Mesenchymal stem cell (in vitro differentiated cells and primary cell): Measurements from ENCODE around the gene EIF4H.
A peak's percentile ranks its signal among the peaks of the same experiment; 100 is the strongest.

Experiments used
- DNase-seq: peaks from one replicate; pipeline ENCODE4 v3.0.0-alpha.2; 2013
- H2AFZ ChIP-seq: one replicate; pipeline ENCODE4 v1.6.1; 2013; ENCODE audit warnings: low read depth, mild to moderate bottlenecking, control low read depth, inconsistent platforms, low read length, moderate library complexity
- H2AK5ac ChIP-seq: 2 replicates; pipeline ENCODE4 v1.6.1; 2013; ENCODE audit warnings: low read length, moderate library complexity, mild to moderate bottlenecking, inconsistent platforms; ENCODE audit not compliant: severe bottlenecking
- H2BK120ac ChIP-seq: one replicate; pipeline ENCODE4 v1.6.1; 2013; ENCODE audit warnings: low read depth, mild to moderate bottlenecking, inconsistent platforms, low read length, moderate library complexity
- H2BK12ac ChIP-seq, 2 experiments: one replicate each; pipeline ENCODE4 v1.6.1; 2013; ENCODE audit warnings: inconsistent platforms in 2 of 2, low read length in 2 of 2, mild to moderate bottlenecking in 2 of 2, moderate library complexity in 2 of 2, control low read depth in 1 of 2
- H2BK15ac ChIP-seq: one replicate; pipeline ENCODE4 v1.6.1; 2013; ENCODE audit warnings: mild to moderate bottlenecking, low read depth, inconsistent platforms; ENCODE audit not compliant: poor library complexity, severe bottlenecking
- H2BK5ac ChIP-seq: 2 replicates; pipeline ENCODE4 v1.6.1; 2013; ENCODE audit warnings: low read depth, mild to moderate bottlenecking, low read length, control low read depth, inconsistent platforms; ENCODE audit not compliant: poor library complexity, severe bottlenecking
- H3K14ac ChIP-seq, 2 experiments: one replicate each; pipeline ENCODE4 v1.6.1; 2013; ENCODE audit warnings: inconsistent platforms in 2 of 2, low read length in 2 of 2, control low read depth in 1 of 2, mild to moderate bottlenecking in 1 of 2, moderate library complexity in 1 of 2
- H3K18ac ChIP-seq, 2 experiments: one replicate each; pipeline ENCODE4 v1.6.1; 2013; ENCODE audit warnings: inconsistent platforms in 2 of 2, low read length in 2 of 2, control low read depth in 1 of 2, low read depth in 1 of 2, mild to moderate bottlenecking in 1 of 2
- H3K23ac ChIP-seq, 2 experiments: one replicate each; pipeline ENCODE4 v1.6.1; 2013; ENCODE audit warnings: inconsistent platforms in 2 of 2, low read length in 2 of 2, mild to moderate bottlenecking in 2 of 2, moderate library complexity in 2 of 2, control low read depth in 1 of 2
- H3K27ac ChIP-seq: 2 replicates; pipeline ENCODE4 v1.5.1; 2013; ENCODE audit warnings: mild to moderate bottlenecking, moderate library complexity, low read length, control low read depth, inconsistent platforms; ENCODE audit not compliant: poor library complexity, severe bottlenecking
- H3K27me3 ChIP-seq, 2 experiments: 2 replicates each; pipeline versions ENCODE4 v1.6.1 to v1.7.0; 2013; ENCODE audit warnings: low read length in 2 of 2, mild to moderate bottlenecking in 2 of 2, moderate library complexity in 2 of 2, control low read depth in 1 of 2, inconsistent platforms in 1 of 2; ENCODE audit not compliant: control insufficient read depth in 1 of 2, insufficient read depth in 1 of 2
- H3K36me3 ChIP-seq, 2 experiments: 2 replicates each; pipeline versions ENCODE4 v1.6.1 to v1.7.0; 2013; ENCODE audit warnings: low read length in 2 of 2, control low read depth in 1 of 2, inconsistent platforms in 1 of 2, low read depth in 1 of 2, mild to moderate bottlenecking in 1 of 2; ENCODE audit not compliant: insufficient read depth in 2 of 2, control insufficient read depth in 1 of 2
- H3K4ac ChIP-seq, 2 experiments: one replicate each; pipeline ENCODE4 v1.6.1; 2013; ENCODE audit warnings: inconsistent platforms in 2 of 2, low read length in 2 of 2, mild to moderate bottlenecking in 2 of 2, moderate library complexity in 2 of 2, control low read depth in 1 of 2, low read depth in 1 of 2
- H3K4me1 ChIP-seq: 2 replicates; pipeline ENCODE4 v1.6.1; 2013; ENCODE audit warnings: low read depth, low read length, control low read depth; ENCODE audit not compliant: control insufficient read depth, insufficient read depth
- H3K4me2 ChIP-seq: 2 replicates; pipeline ENCODE4 v1.6.1; 2013; ENCODE audit warnings: low read length, mild to moderate bottlenecking, inconsistent platforms; ENCODE audit not compliant: poor library complexity, severe bottlenecking
- H3K4me3 ChIP-seq, 2 experiments: 2 replicates each; pipeline versions ENCODE4 v1.5.1 to v1.7.0; 2013; ENCODE audit warnings: low read length in 2 of 2, mild to moderate bottlenecking in 2 of 2, control low read depth in 1 of 2, low read depth in 1 of 2; ENCODE audit not compliant: insufficient read depth in 1 of 2
- H3K79me1 ChIP-seq: replicated peaks from 2 replicates; pipeline ENCODE4 v1.6.1; 2013; ENCODE audit warnings: mild to moderate bottlenecking, control low read depth, low read length, inconsistent platforms; ENCODE audit not compliant: poor library complexity, severe bottlenecking
- H3K9ac ChIP-seq: 2 replicates; pipeline ENCODE4 v1.7.0; 2013; ENCODE audit warnings: mild to moderate bottlenecking, low read length, moderate library complexity
- H3K9me3 ChIP-seq: 2 replicates; pipeline ENCODE4 v1.7.0; 2013; ENCODE audit warnings: mild to moderate bottlenecking, low read length; ENCODE audit not compliant: control insufficient read depth
- H4K8ac ChIP-seq: one replicate; pipeline ENCODE4 v1.6.1; 2013; ENCODE audit warnings: inconsistent platforms, mild to moderate bottlenecking, low read length, moderate library complexity
- H4K91ac ChIP-seq: one replicate; pipeline ENCODE4 v1.6.1; 2013; ENCODE audit warnings: mild to moderate bottlenecking, low read length, inconsistent platforms
- WGBS: methylation state at CpG from one replicate; pipeline ENCODE4 v1.1.7; 2013; ENCODE audit warnings: mixed read lengths; 5-methylcytosine and 5-hydroxymethylcytosine counted together

EIF4H gene

DNA sequence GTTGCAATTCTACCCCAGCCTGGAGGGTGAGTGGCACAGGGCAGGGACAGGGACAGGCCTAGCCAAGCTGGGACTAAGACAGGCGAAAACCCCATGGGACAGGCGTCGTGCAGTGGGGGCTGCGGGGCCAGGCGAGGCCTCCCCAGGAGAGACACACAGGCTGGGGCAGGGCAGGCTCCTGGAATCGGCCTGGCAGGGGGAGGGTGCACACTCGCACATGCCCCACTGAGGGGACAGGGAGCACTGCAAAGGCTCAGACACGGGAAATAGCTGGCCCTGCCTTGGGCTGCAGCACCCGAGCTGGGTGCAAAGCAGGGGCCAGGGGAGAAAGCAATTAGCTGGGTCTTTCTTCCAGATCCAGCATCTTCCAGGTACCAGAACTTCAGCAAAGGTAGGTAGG lies 46.1 kb downstream of the EIF4H start:
- no peak overlapping the region for H3K4me3 ChIP-seq
- peak overlapping the region in 1 of 2 experiments; percentile 53 for H3K14ac ChIP-seq
- WGBS: 85% methylated on average over 9 of the region's 9 CpGs
- H3K9ac ChIP-seq: no peak overlapping the region
- no peak overlapping the region for H2AK5ac ChIP-seq
- H3K27me3 ChIP-seq: peaks cover 0 to 8% of the 10 kb centered on the region in 2 experiments
- H3K9me3 ChIP-seq: no peaks in the 10 kb centered on the region
- H3K4me2 ChIP-seq: no peak overlapping the region
- H3K23ac ChIP-seq: no peak overlapping the region
- peak overlapping the region; percentile 41 for H4K91ac ChIP-seq
- no peak overlapping the region for H3K4ac ChIP-seq
- DNase-seq: no peak
- H2BK12ac ChIP-seq: peak overlapping the region in 1 of 2 experiments; percentile 6
- no peaks in the 10 kb centered on the region for H3K79me1 ChIP-seq
- H2BK5ac ChIP-seq: no peak overlapping the region
- H3K27ac ChIP-seq: no peak overlapping the region
- H3K18ac ChIP-seq: no peak overlapping the region
- H2BK15ac ChIP-seq: peak overlapping the region; percentile 30
- no peak overlapping the region for H2BK120ac ChIP-seq
- no peak overlapping the region for H2AFZ ChIP-seq
- peaks cover 3% of the 10 kb centered on the region for H3K4me1 ChIP-seq
- no peak overlapping the region for H4K8ac ChIP-seq
- H3K36me3 ChIP-seq: peaks cover 0 to 15% of the 10 kb centered on the region in 2 experiments

DNA sequence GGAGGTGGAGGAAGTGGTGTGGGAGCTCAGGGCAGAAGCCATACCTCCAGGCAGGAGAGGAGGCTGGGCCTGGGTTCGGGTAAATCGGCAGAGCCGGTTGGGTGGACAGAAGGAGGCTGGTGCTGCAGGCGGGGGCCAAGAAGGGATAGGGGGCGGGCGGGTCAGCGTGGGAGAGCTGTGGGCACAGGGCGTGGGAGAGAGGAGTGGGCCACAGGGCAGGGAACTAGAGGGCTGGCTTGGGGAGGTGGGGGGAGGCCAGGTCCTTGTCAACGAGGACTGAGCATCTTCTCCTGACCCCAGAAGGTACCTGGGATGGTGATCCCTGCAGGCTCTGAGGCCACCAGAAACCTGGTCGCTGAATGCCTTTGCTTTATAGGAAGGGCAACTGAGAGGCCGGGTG lies 47.6 kb downstream of the EIF4H start:
- Histone ChIP-seq H4K91ac (no peak overlapping the region), H3K79me1 (no peaks in the 10 kb centered on the region), H2BK15ac (no peak overlapping the region), H3K9me3 (no peaks in the 10 kb centered on the region), H3K27ac (no peak overlapping the region), H2BK5ac (no peak overlapping the region), H3K4me2 (no peak overlapping the region), H3K9ac (no peak overlapping the region), H3K27me3 (no peaks in the 10 kb centered on the region), H3K36me3 (peaks cover 11 to 23% of the 10 kb centered on the region in 2 experiments), H3K23ac (no peak overlapping the region), H2AFZ (no peak overlapping the region), H3K4ac (no peak overlapping the region), H3K18ac (no peak overlapping the region), H2BK120ac (no peak overlapping the region), H2AK5ac (no peak overlapping the region), H3K14ac (no peak overlapping the region), H2BK12ac (no peak overlapping the region), H3K4me1 (peaks cover 3% of the 10 kb centered on the region), H3K4me3 (no peak overlapping the region), H4K8ac (no peak overlapping the region)
- no peak for DNase-seq
- 95% methylated on average over 10 of the region's 11 CpGs for WGBS

DNA sequence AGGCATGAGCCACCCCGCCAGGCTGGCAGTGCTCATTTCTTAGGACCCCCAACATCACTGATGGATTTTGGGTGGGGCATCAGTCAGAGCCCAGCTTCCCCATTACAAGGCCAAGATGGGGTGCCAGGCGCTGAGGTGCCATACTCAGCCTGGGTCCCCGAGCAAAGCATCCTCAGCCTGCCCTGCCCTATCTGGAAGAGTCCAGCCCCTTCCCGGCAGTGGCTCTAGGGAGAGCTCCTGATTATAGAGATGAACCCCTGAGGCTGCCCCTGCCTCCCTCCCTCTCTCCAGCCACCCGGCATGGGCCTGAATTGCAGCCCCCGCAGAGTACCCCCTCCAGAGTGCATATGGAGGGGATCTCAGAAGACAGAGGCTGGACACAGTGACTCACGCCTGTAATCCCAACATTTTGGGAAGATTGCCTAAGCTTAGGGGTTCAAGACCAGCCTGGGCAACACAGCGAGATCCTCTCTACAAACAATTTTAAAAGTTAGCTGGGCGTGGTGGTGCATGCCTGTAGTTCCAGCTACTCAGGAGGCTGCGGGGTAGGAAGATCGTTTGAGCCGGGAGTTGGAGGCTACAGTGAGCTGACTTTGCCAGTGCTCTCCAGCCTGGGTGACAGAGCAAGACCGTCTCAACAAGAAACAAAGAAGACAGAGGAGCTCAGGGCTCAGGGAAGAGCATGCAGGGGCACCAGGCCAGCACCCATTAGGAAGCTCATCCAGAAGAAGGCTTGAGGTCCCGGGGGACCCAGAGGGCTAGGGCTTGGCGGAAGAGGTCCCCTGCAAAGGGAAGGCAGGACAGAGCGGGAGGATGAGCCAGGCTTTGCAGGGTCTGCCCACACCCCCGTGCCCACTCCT lies 48.9 kb downstream of the EIF4H start:
- H2BK5ac ChIP-seq: no peak overlapping the region
- H3K79me1 ChIP-seq: no peaks in the 10 kb centered on the region
- no peak overlapping the region for H3K23ac ChIP-seq
- peak overlapping the region in 1 of 2 experiments; percentile 16 for H2BK12ac ChIP-seq
- H3K9me3 ChIP-seq: no peaks in the 10 kb centered on the region
- no peaks in the 10 kb centered on the region for H3K27me3 ChIP-seq
- peaks cover 11 to 24% of the 10 kb centered on the region in 2 experiments for H3K36me3 ChIP-seq
- no peak overlapping the region for H3K9ac ChIP-seq
- no peak overlapping the region for H2BK15ac ChIP-seq
- H3K4ac ChIP-seq: peak overlapping the region in 1 of 2 experiments; percentile 35
- 93% methylated on average over 17 of the region's 17 CpGs for WGBS
- H3K4me2 ChIP-seq: no peak overlapping the region
- H4K8ac ChIP-seq: no peak overlapping the region
- H3K18ac ChIP-seq: no peak overlapping the region
- no peak overlapping the region for H2AK5ac ChIP-seq
- H3K27ac ChIP-seq: no peak overlapping the region
- H2AFZ ChIP-seq: no peak overlapping the region
- H4K91ac ChIP-seq: no peak overlapping the region
- no peak overlapping the region for H3K4me3 ChIP-seq
- no peak for DNase-seq
- H2BK120ac ChIP-seq: no peak overlapping the region
- peaks cover 3% of the 10 kb centered on the region for H3K4me1 ChIP-seq
- no peak overlapping the region for H3K14ac ChIP-seq

DNA sequence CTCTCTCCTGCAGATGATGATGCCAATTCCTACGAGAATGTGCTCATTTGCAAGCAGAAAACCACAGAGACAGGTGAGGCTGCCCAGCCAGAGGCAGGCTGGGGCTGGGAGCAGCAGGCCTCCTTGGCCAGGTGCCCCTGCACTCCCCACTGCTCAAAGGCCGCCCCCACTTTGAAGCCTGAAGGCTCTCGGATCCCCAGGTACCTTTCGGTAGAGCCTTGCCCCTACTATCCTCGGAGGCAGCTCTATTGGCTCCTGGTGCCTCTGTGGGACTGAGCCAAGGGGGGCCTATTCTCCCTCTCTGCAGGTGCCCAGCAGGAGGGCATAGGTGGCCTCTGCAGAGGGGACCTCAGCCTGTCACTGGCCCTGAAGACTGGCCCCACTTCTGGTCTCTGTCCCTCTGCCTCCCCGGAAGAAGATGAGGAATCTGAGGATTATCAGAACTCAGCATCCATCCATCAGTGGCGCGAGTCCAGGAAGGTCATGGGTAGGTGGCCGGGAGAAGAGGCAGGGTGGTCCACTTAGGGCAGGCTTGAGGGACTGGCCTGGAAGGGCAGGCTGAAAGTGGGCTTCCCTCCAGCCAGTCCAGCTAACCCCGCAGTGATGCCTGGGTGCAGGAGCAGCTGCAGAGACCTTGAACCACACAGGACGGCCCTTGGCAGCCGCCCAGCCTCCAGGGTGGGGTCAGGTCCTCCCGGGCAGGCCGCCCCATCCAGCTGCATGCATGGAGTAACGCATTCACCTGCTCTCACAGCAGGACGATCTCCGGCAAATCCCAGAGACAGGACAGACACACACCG lies 49.8 kb downstream of the EIF4H start:
- peak overlapping the region in 1 of 2 experiments; percentile 35 for H3K4ac ChIP-seq
- no peak overlapping the region for H3K4me2 ChIP-seq
- H2BK5ac ChIP-seq: no peak overlapping the region
- H4K8ac ChIP-seq: peak overlapping the region; percentile 7
- H2BK15ac ChIP-seq: no peak overlapping the region
- no peak overlapping the region for H3K23ac ChIP-seq
- WGBS: 93% methylated on average over 18 of the region's 18 CpGs
- no peak overlapping the region for H3K27ac ChIP-seq
- no peak overlapping the region for H3K14ac ChIP-seq
- no peak for DNase-seq
- H2AK5ac ChIP-seq: no peak overlapping the region
- no peak overlapping the region for H3K4me3 ChIP-seq
- no peaks in the 10 kb centered on the region for H3K9me3 ChIP-seq
- H3K4me1 ChIP-seq: peaks cover 3% of the 10 kb centered on the region
- H3K79me1 ChIP-seq: no peaks in the 10 kb centered on the region
- H2BK12ac ChIP-seq: peak overlapping the region in 1 of 2 experiments; percentile 16
- no peak overlapping the region for H4K91ac ChIP-seq
- H3K18ac ChIP-seq: no peak overlapping the region
- H3K27me3 ChIP-seq: no peaks in the 10 kb centered on the region
- H2AFZ ChIP-seq: no peak overlapping the region
- no peak overlapping the region for H3K9ac ChIP-seq
- peaks cover 13 to 28% of the 10 kb centered on the region in 2 experiments for H3K36me3 ChIP-seq
- H2BK120ac ChIP-seq: no peak overlapping the region
